Measurements from ENCODE around the gene SPEG.

Gene SPEG

DNA sequence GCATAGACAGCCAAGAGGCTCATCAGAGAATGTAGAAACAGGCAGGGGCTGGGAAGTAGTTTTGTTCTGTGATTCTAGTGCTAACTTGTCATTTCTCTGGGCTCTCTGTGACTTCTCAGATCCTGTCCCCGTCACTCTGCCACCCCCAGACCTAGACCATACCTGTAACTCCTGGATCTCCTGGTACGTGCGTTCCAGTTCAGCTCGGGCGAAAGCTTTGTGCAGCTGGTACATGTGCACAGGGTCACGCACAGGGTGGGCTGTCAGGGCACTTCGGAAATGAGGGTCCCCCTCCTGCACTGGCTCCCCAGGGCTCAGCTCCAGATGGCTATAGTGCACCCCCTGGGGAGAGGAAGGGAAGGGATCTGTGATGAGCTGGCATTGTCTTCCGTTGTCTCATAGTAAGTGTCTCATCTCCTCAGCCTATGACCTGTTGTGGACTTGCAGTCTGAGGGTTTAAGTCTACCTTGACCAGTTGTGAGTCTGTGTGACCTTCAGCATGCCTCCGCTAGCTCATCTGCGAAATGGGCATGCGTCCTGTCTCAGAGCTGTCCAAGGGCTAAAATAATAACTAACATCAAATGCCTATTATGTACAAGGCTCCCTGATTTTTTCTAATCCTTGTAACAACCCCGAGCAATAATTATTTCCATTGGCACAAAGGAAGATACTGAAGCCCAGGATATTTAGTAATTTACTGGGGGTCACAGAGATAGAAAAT, 106.3 kb downstream of the SPEG start:
- no peak for TF ChIP-seq ZNF8 (CRISPR knock-in tag; IDR thresholded peaks at IDR 0.05)
- TF ChIP-seq RARB (CRISPR knock-in tag; IDR thresholded peaks at IDR 0.05): no peak
- TF ChIP-seq ISL1 (CRISPR knock-in tag; IDR thresholded peaks at IDR 0.05): no peak
- no peak for TF ChIP-seq TCF4 (CRISPR knock-in tag; IDR thresholded peaks at IDR 0.05; ENCODE audit: borderline replicate concordance)
- TF ChIP-seq SNAI2 (CRISPR knock-in tag; IDR thresholded peaks at IDR 0.05): no peak
- TF ChIP-seq PPARA (CRISPR knock-in tag; IDR thresholded peaks at IDR 0.05; ENCODE audit: borderline replicate concordance): no peak
- no peak for TF ChIP-seq GLIS3 (CRISPR knock-in tag; IDR thresholded peaks at IDR 0.05)
- no peak for TF ChIP-seq BACH2 (CRISPR knock-in tag; IDR thresholded peaks at IDR 0.05; ENCODE audit: borderline replicate concordance)
- no peak for TF ChIP-seq ZFP30 (CRISPR knock-in tag; IDR thresholded peaks at IDR 0.05)
- TF ChIP-seq, protein P1, sequence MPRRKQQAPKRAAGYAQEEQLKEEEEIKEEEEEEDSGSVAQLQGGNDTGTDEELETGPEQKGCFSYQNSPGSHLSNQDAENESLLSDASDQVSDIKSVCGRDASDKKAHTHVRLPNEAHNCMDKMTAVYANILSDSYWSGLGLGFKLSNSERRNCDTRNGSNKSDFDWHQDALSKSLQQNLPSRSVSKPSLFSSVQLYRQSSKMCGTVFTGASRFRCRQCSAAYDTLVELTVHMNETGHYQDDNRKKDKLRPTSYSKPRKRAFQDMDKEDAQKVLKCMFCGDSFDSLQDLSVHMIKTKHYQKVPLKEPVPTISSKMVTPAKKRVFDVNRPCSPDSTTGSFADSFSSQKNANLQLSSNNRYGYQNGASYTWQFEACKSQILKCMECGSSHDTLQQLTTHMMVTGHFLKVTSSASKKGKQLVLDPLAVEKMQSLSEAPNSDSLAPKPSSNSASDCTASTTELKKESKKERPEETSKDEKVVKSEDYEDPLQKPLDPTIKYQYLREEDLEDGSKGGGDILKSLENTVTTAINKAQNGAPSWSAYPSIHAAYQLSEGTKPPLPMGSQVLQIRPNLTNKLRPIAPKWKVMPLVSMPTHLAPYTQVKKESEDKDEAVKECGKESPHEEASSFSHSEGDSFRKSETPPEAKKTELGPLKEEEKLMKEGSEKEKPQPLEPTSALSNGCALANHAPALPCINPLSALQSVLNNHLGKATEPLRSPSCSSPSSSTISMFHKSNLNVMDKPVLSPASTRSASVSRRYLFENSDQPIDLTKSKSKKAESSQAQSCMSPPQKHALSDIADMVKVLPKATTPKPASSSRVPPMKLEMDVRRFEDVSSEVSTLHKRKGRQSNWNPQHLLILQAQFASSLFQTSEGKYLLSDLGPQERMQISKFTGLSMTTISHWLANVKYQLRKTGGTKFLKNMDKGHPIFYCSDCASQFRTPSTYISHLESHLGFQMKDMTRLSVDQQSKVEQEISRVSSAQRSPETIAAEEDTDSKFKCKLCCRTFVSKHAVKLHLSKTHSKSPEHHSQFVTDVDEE (CRISPR knock-in tag; IDR thresholded peaks at IDR 0.05): no peak
- no peak for TF ChIP-seq ZNF565 (CRISPR knock-in tag; conservative IDR thresholded peaks at IDR 0.05; ENCODE audit: low read depth)
- TF ChIP-seq ESRRG (CRISPR knock-in tag; IDR thresholded peaks at IDR 0.05): no peak
- TF ChIP-seq ZC3H10 (CRISPR knock-in tag; IDR thresholded peaks at IDR 0.05): no peak
- TF ChIP-seq ZFP3 (CRISPR knock-in tag; IDR thresholded peaks at IDR 0.05): no peak
- no peak for TF ChIP-seq TOX (CRISPR knock-in tag; IDR thresholded peaks at IDR 0.05; ENCODE audit: borderline replicate concordance)
- TF ChIP-seq, protein P2, sequence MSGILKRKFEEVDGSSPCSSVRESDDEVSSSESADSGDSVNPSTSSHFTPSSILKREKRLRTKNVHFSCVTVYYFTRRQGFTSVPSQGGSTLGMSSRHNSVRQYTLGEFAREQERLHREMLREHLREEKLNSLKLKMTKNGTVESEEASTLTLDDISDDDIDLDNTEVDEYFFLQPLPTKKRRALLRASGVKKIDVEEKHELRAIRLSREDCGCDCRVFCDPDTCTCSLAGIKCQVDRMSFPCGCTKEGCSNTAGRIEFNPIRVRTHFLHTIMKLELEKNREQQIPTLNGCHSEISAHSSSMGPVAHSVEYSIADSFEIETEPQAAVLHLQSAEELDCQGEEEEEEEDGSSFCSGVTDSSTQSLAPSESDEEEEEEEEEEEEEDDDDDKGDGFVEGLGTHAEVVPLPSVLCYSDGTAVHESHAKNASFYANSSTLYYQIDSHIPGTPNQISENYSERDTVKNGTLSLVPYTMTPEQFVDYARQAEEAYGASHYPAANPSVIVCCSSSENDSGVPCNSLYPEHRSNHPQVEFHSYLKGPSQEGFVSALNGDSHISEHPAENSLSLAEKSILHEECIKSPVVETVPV (CRISPR knock-in tag; IDR thresholded peaks at IDR 0.05): no peak
- TF ChIP-seq OSR1 (CRISPR knock-in tag; IDR thresholded peaks at IDR 0.05): no peak
- TF ChIP-seq, protein P3, sequence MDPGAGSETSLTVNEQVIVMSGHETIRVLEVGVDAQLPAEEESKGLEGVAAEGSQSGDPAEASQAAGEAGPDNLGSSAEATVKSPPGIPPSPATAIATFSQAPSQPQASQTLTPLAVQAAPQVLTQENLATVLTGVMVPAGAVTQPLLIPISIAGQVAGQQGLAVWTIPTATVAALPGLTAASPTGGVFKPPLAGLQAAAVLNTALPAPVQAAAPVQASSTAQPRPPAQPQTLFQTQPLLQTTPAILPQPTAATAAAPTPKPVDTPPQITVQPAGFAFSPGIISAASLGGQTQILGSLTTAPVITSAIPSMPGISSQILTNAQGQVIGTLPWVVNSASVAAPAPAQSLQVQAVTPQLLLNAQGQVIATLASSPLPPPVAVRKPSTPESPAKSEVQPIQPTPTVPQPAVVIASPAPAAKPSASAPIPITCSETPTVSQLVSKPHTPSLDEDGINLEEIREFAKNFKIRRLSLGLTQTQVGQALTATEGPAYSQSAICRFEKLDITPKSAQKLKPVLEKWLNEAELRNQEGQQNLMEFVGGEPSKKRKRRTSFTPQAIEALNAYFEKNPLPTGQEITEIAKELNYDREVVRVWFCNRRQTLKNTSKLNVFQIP (CRISPR knock-in tag; IDR thresholded peaks at IDR 0.05; ENCODE audit: borderline replicate concordance, low read depth): no peak
- ATAC-seq: no peak

DNA sequence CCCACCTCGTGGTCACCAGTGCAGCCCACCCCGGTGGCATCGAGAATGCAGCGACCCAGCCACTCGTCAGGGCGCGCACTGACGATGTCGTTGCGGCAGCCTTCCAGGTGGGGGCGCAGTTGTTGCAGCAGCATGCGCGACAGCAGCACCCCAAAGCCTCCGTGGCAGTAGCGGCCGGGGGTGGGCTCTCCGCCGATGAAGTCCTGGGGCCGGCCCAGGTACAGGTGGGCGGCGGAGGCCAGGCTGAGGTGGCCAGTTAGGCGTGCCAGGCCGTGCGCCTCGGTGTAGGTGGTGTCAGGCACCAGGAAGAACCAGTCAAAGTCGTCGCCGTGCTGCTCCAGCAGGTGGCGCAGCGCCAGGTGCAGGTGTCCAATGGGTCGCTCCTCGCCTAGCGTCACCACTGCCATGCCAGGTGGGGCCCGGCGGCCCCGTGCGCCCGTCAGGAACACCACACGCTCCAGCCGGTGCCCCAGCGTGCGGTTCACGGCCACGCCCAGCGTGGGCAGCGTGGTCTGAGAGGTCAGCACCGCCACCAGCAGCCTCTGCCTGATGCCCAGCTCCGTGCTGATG, 107.1 kb downstream of the SPEG start:
- TF ChIP-seq TOX (CRISPR knock-in tag; IDR thresholded peaks at IDR 0.05; ENCODE audit: borderline replicate concordance): no peak
- TF ChIP-seq, protein P3 (CRISPR knock-in tag; IDR thresholded peaks at IDR 0.05; ENCODE audit: borderline replicate concordance, low read depth): no peak
- TF ChIP-seq TCF4 (CRISPR knock-in tag; IDR thresholded peaks at IDR 0.05; ENCODE audit: borderline replicate concordance): no peak
- TF ChIP-seq ZNF8 (CRISPR knock-in tag; IDR thresholded peaks at IDR 0.05): no peak
- no peak for TF ChIP-seq ZNF565 (CRISPR knock-in tag; conservative IDR thresholded peaks at IDR 0.05; ENCODE audit: low read depth)
- TF ChIP-seq, protein P1 (CRISPR knock-in tag; IDR thresholded peaks at IDR 0.05): no peak

More for the DNA sequence above, 107.1 kb downstream of the SPEG start:
- peak; percentile 43 for ATAC-seq

Data from SK-N-SH treated with all-trans-retinoic acid at 6 μM for 48 hours (cell line).